Mesenteric fat pad (tissue), 1 donor: Measurements from ENCODE around the gene C4orf50. TPM values are rescaled to one million over a fixed set of nuclear protein-coding genes. Genes with fewer than 3 reads are reported as not detected.

Experiments used
- DNase-seq: peaks from one replicate; pipeline ENCODE4 v3.0.0-alpha.2; 2020; ENCODE audit warnings: low spot score
- total RNA-seq: library from RNA; stranded (reverse); fragmentation: NEBNext Ultra II Directional; extraction: Animal tissue kit (Norgen Biotek cat#: 25700); gene quantifications from one replicate; pipeline ENCODE4 v1.2.1, GENCODE V29; 2021
- donor health status: DM: yes; HTN: yes; CAD: no.

C4orf50 gene
- total RNA-seq, 1 donor from 2014 or later, result not detected

- DNase-seq, result peak; percentile 78
These were observed 24.1 kb downstream of the C4orf50 start for GRCh38 chr4:5993876-5994811.

- DNase-seq, result peak; percentile 85
These were observed 24.9 kb downstream of the C4orf50 start for GRCh38 chr4:5993346-5993745.

- peak; percentile 60 for DNase-seq
These were observed 25.4 kb downstream of the C4orf50 start for GRCh38 chr4:5992828-5993321.

GRCh38 chr4:5992171-5992827 lies 25.9 kb downstream of the C4orf50 start:
- DNase-seq, result peak; percentile 67

GRCh38 chr4:5991405-5991804 lies 26.8 kb downstream of the C4orf50 start:
- DNase-seq, result no peak

- peak; percentile 33 for DNase-seq
These were observed 27.6 kb downstream of the C4orf50 start for GRCh38 chr4:5990446-5991160.

- DNase-seq, result peak; percentile 73
These were observed 28.7 kb downstream of the C4orf50 start for GRCh38 chr4:5989236-5990225.

- DNase-seq, result peak; percentile 71
These were observed 30.0 kb downstream of the C4orf50 start for GRCh38 chr4:5988086-5988845.

- DNase-seq, result no peak
These were observed 33.4 kb downstream of the C4orf50 start for GRCh38 chr4:5984843-5985242.

- DNase-seq, result peak; percentile 45
These were observed 35.9 kb downstream of the C4orf50 start for GRCh38 chr4:5982156-5982973.

- DNase-seq, result no peak
These were observed 37.6 kb downstream of the C4orf50 start for GRCh38 chr4:5980436-5981155.

- DNase-seq, result peak; percentile 87
These were observed 38.2 kb downstream of the C4orf50 start for GRCh38 chr4:5979981-5980380.

GRCh38 chr4:5976921-5977320 lies 41.3 kb downstream of the C4orf50 start:
- DNase-seq, result no peak

GRCh38 chr4:5976431-5976830 lies 41.8 kb downstream of the C4orf50 start:
- DNase-seq, result peak; percentile 3

GRCh38 chr4:5974321-5974720 lies 43.9 kb downstream of the C4orf50 start:
- peak; percentile 51 for DNase-seq

- peak; percentile 85 for DNase-seq
These were observed 44.6 kb downstream of the C4orf50 start for GRCh38 chr4:5973486-5974220.

- DNase-seq, result no peak
These were observed 45.2 kb downstream of the C4orf50 start for GRCh38 chr4:5973033-5973432.
